ENCODE results near the gene COL6A1. TPM values are rescaled to one million over a fixed set of nuclear protein-coding genes. Genes with fewer than 3 reads are reported as not detected.

The COL6A1 gene
- polyA plus RNA-seq, 2 of the 4 experiments (the other 2 are of a cell fraction) = 3.9 to 18.3 TPM

- no peak for DNase-seq (ENCODE audit: low read depth in 1 of 2, low spot score in 1 of 2)
- no peak for FAIRE-seq
- Histone ChIP-seq H3K4me3 (no peak overlapping the region), H3K4me1 (no peaks in the 10 kb centered on the region), H3K4me2 (no peak overlapping the region), H3K27ac (no peak overlapping the region), H3K9me3 (no peaks in the 10 kb centered on the region)
- TF ChIP-seq MAFK (IDR thresholded peaks at IDR 0.05; ENCODE audit: partially characterized antibody) (no peak), RNF2 (IDR thresholded peaks at IDR 0.05; ENCODE audit: borderline replicate concordance, low read depth) (no peak), CTCF (IDR thresholded peaks at IDR 0.05) (no peak), ESRRA (IDR thresholded peaks at IDR 0.05; ENCODE audit: borderline replicate concordance, low read length) (no peak), CEBPB (IDR thresholded peaks at IDR 0.05) (no peak), MYC (IDR thresholded peaks at IDR 0.05; ENCODE audit: borderline replicate concordance, low read length) (no peak), SREBF2 (IDR thresholded peaks at IDR 0.05) (no peak), NPAS2 (CRISPR knock-in tag; IDR thresholded peaks at IDR 0.05; ENCODE audit: borderline replicate concordance) (no peak), PBX3 (IDR thresholded peaks at IDR 0.05) (no peak), EHMT2 (IDR thresholded peaks at IDR 0.05; ENCODE audit: low read depth) (no peak), BCL3 (IDR thresholded peaks at IDR 0.05) (no peak), ZFP36 (IDR thresholded peaks at IDR 0.05; ENCODE audit: borderline replicate concordance, partially characterized antibody) (no peak), POLR2AphosphoS2 (conservative IDR thresholded peaks at IDR 0.05; ENCODE audit: low read length) (no peak), NR3C1 (IDR thresholded peaks at IDR 0.05) (no peak), MAZ (IDR thresholded peaks at IDR 0.05; ENCODE audit: borderline replicate concordance, low read depth, low read length) (no peak), JUNB (IDR thresholded peaks at IDR 0.05) (no peak), ZSCAN20 (CRISPR knock-in tag; IDR thresholded peaks at IDR 0.05) (no peak)
- ChIA-PET POLR2A (no interaction called here), CTCF (no interaction called here)
- no peak for ATAC-seq
- WGBS (ENCODE audit: missing lambda C conversion rate) = 73% methylated on average over 14 of the region's 37 CpGs
These were observed 4.1 kb downstream of the COL6A1 start for GRCh38 chr21:45985471-45986315.

- no peak overlapping the region for H3K27ac ChIP-seq
- no peak overlapping the region for H3K4me2 ChIP-seq
- ChIA-PET POLR2A (no interaction called here), CTCF (no interaction called here)
- 62% methylated on average over 8 of the region's 36 CpGs for whole genome bisulfite sequencing (ENCODE audit: missing lambda C conversion rate)
- no peak overlapping the region for H3K4me3 ChIP-seq
- ATAC-seq = no peak
- no peak for DNase-seq (ENCODE audit: low read depth in 1 of 2, low spot score in 1 of 2)
- H3K9me3 ChIP-seq = no peaks in the 10 kb centered on the region
- no peaks in the 10 kb centered on the region for H3K4me1 ChIP-seq
- FAIRE-seq = no peak
- no peak for TF ChIP-seq MAX (IDR thresholded peaks at IDR 0.05)
- TF ChIP-seq MAFK (IDR thresholded peaks at IDR 0.05; ENCODE audit: partially characterized antibody) = no peak
- TF ChIP-seq CTCF (IDR thresholded peaks at IDR 0.05) = no peak
- no peak for TF ChIP-seq JUN (IDR thresholded peaks at IDR 0.05)
- TF ChIP-seq POLR2A (IDR thresholded peaks at IDR 0.05; ENCODE audit: low read length) = no peak
- no peak for TF ChIP-seq REST (IDR thresholded peaks at IDR 0.05)
- no peak for TF ChIP-seq HMGXB4 (CRISPR knock-in tag; IDR thresholded peaks at IDR 0.05; ENCODE audit: borderline replicate concordance)
- TF ChIP-seq GATA3 (IDR thresholded peaks at IDR 0.05; ENCODE audit: borderline replicate concordance) = no peak
These were observed 4.9 kb downstream of the COL6A1 start for GRCh38 chr21:45986316-45987051.

All from A549 (cell line).